B cell (primary cell): Measurements from ENCODE around the gene SOHLH1. TPM values are rescaled to one million over a fixed set of nuclear protein-coding genes. Genes with fewer than 3 reads are reported as not detected.

Experiments used
- ATAC-seq: fragments of 200-7000 bp; cut with Tn5 transposase; one replicate; pipeline ENCODE4 v1.10.0; 2021; ENCODE audit warnings: low read depth, mild to moderate bottlenecking, moderate number of reproducible peaks, moderate library complexity
- CTCF ChIA-PET: fragments of 350-600 bp; sonication (Branson Sonifier 250); formaldehyde crosslinking; loops from one replicate; lab custom pipeline; 2021; ENCODE audit warnings: antibody characterized with exemption, inconsistent platforms; lab: Charles Lee
- POLR2A ChIA-PET: fragments of 350-600 bp; sonication (Branson Sonifier 250); formaldehyde crosslinking; loops from one replicate; lab custom pipeline; 2021; ENCODE audit warnings: antibody characterized with exemption; lab: Charles Lee
- DNase-seq: peaks from one replicate; pipeline ENCODE4 v3.0.0; 2013
- H2AFZ ChIP-seq: 2 replicates; pipeline ENCODE4 v1.6.1; 2012; ENCODE audit warnings: mild to moderate bottlenecking, low read depth, low read length; ENCODE audit not compliant: insufficient read depth, poor library complexity, severe bottlenecking
- H3K27ac ChIP-seq, 2 donors: 1 replicate in 1 of 2; 2 replicates in 1 of 2; pipeline ENCODE4 v1.5.1; 2012 to 2013; ENCODE audit warnings: low read length in 2 of 2, mild to moderate bottlenecking in 2 of 2, moderate library complexity in 1 of 2
- H3K27me3 ChIP-seq, 4 experiments: fragments of 200-600 bp in 1 of 4; sonication (generic) in 1 of 4; replicated peaks in 1 of 4; 1 replicate in 2 of 4; 2 replicates in 2 of 4; pipeline versions ENCODE4 v1.6.1 to v1.7.0; 2013 to 2016; ENCODE audit warnings: low read length in 3 of 4, mild to moderate bottlenecking in 2 of 4, mixed read lengths in 1 of 4, moderate library complexity in 1 of 4; ENCODE audit not compliant: insufficient read depth in 4 of 4, control insufficient read depth in 3 of 4; ENCODE audit errors: control extremely low read depth in 1 of 4
- H3K36me3 ChIP-seq, 2 experiments: replicated peaks in 1 of 2; 1 replicate in 1 of 2; 2 replicates in 1 of 2; pipeline versions ENCODE4 v1.6.1 to v1.7.1; 2013; ENCODE audit warnings: low read length in 1 of 2; ENCODE audit not compliant: insufficient read depth in 2 of 2, control insufficient read depth in 1 of 2; ENCODE audit errors: control extremely low read depth in 1 of 2, extremely low read depth in 1 of 2
- H3K4me1 ChIP-seq, 2 donors: fragments of 200-600 bp in 1 of 2; sonication (generic) in 1 of 2; 1 replicate in 1 of 2; 2 replicates in 1 of 2; pipeline versions ENCODE4 v1.5.1 to v1.6.1; 2013 to 2017; ENCODE audit warnings: low read length in 2 of 2; ENCODE audit not compliant: control insufficient read depth in 2 of 2, insufficient read depth in 2 of 2
- H3K4me2 ChIP-seq: replicated peaks from 2 replicates; pipeline ENCODE3; 2012; ENCODE audit warnings: mild to moderate bottlenecking, low read depth, low read length; ENCODE audit not compliant: poor library complexity, severe bottlenecking
- H3K4me3 ChIP-seq, 5 experiments: fragments of 200-600 bp in 1 of 5; sonication (generic) in 1 of 5; 1 replicate in 3 of 5; 2 replicates in 2 of 5; pipeline versions ENCODE4 v1.5.1 to v1.7.0; 2011 to 2016; ENCODE audit warnings: low read length in 4 of 5, mild to moderate bottlenecking in 4 of 5, low read depth in 2 of 5, control low read depth in 1 of 5, moderate library complexity in 1 of 5; ENCODE audit not compliant: insufficient read depth in 1 of 5; ENCODE audit errors: control extremely low read depth in 1 of 5, extremely low read depth in 1 of 5
- H3K79me2 ChIP-seq: fragments of 200-600 bp; sonication (generic); one replicate; pipeline ENCODE4 v1.6.0; 2016; ENCODE audit warnings: low read length; ENCODE audit not compliant: control insufficient read depth, insufficient read depth
- H3K9ac ChIP-seq: fragments of 200-600 bp; sonication (generic); 2 replicates; pipeline ENCODE4 v1.6.1; 2017; ENCODE audit warnings: mild to moderate bottlenecking, low read length, moderate library complexity
- H3K9me3 ChIP-seq, 3 donors: one replicate each; pipeline versions ENCODE4 v1.6.1 to v1.7.1; 2013; ENCODE audit warnings: low read length in 2 of 3; ENCODE audit not compliant: control insufficient read depth in 2 of 3, insufficient read depth in 1 of 3; ENCODE audit errors: control extremely low read depth in 1 of 3
- H4K20me1 ChIP-seq: 2 replicates; pipeline ENCODE4 v1.6.0; 2012; ENCODE audit warnings: mild to moderate bottlenecking, low read length; ENCODE audit not compliant: insufficient read depth, control insufficient read depth, poor library complexity, severe bottlenecking
- H3K27ac Mint-ChIP-seq: one replicate; pipeline ENCODE4 v1.8.0; 2021; ENCODE audit warnings: mixed read lengths
- H3K27me3 Mint-ChIP-seq: one replicate; pipeline ENCODE4 v1.8.0; 2021; ENCODE audit warnings: mixed read lengths
- H3K4me1 Mint-ChIP-seq: one replicate; pipeline ENCODE4 v1.8.0; 2021; ENCODE audit warnings: mixed read lengths
- H3K4me3 Mint-ChIP-seq: one replicate; pipeline ENCODE4 v1.8.0; 2021; ENCODE audit warnings: mixed read lengths
- H3K9me3 Mint-ChIP-seq: one replicate; pipeline ENCODE4 v1.8.0; 2022; ENCODE audit warnings: mixed read lengths; ENCODE audit not compliant: insufficient read depth
- EZH2 ChIP-seq: IDR thresholded peaks from 2 replicates; pipeline ENCODE4 v1.6.1; 2012; ENCODE audit warnings: borderline replicate concordance, low read depth, mild to moderate bottlenecking, moderate library complexity, low read length; ENCODE audit not compliant: insufficient read depth, poor library complexity, severe bottlenecking
- WGBS: methylation state at CpG from one replicate; pipeline ENCODE4 v1.1.5; 2013; ENCODE audit warnings: missing lambda C conversion rate; ENCODE audit not compliant: insufficient coverage; 5-methylcytosine and 5-hydroxymethylcytosine counted together
- intact Hi-C: fragments of 100-400 bp; cut with micrococcal nuclease; formaldehyde crosslinking; loops from one replicate; pipeline ENCODE4 v1.10.0; 2022
- polyA plus RNA-seq: library from polyadenylated mRNA; depleted of rRNA; stranded (reverse); fragments of >200 nt; gene quantifications from 2 replicates; pipeline ENCODE4 v1.2.3, GENCODE V29; 2012
- total RNA-seq, 2 donors: library from RNA; stranded (reverse); fragments of 120-200 nt in 1 of 2; gene quantifications; 1 replicate in 1 of 2; 2 replicates in 1 of 2; pipeline versions ENCODE4 v1.2.3 to v1.2.4, GENCODE V29; 2013 to 2022
- TF ChIP-seq, protein P1 (sequence below): fragments of 200-600 bp; IDR thresholded peaks from one replicate; pipeline ENCODE4 v1.8.0; 2022; ENCODE audit warnings: antibody characterized with exemption, mild to moderate bottlenecking

The SOHLH1 gene
- total and polyA plus RNA-seq, 2 donors (not counting 1 experiment from before 2014, with no cell fraction given): not detected

DNA sequence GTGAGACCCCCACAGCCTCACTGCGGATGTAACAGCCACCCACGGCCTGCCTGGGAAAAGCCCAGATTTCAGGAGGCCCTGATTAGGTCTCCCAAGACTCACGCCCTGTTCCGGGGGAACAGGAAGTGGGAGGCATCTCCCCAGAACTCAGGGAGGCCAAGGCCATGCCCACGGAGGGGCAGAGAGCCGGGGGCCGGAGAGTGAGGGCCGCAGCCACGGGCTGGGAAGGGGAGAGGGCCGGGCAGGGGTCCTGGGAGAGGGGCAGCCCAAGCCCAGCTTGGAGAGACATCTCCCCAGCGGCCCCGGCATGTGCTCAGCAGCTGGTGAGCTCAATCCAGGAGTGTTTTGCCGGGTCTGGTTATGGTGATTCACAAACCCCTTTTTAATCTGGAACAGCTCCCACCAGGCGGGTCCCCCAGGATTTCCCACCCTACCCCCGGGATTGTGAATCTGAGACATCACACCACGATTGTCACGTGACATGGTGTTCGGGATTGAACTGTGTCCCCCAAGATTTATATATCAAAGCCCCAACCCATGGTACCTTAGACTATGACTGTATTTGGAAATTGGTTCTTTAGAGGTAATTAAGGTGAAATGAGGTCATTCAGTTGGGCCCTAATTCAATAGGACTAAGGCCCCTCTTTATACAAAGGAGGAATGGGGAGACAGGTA, 29.3 kb upstream of the SOHLH1 start:
- 64% methylated on average over 13 of the region's 18 CpGs for WGBS
- intact Hi-C loops: no loop called here
- H3K4me2 ChIP-seq: no peak overlapping the region
- no peaks in the 10 kb centered on the region for H3K27me3 ChIP-seq
- peaks cover 0 to 32% (median 7%) of the 10 kb centered on the region in 3 donors for H3K9me3 ChIP-seq
- Mint-ChIP-seq H3K9me3 (peaks cover 10% of the 10 kb centered on the region), H3K27ac (no peak overlapping the region), H3K27me3 (peaks cover 16% of the 10 kb centered on the region), H3K4me3 (no peak overlapping the region), H3K4me1 (no peaks in the 10 kb centered on the region)
- ChIA-PET CTCF (no interaction called here), POLR2A (no interaction called here)
- ATAC-seq (no peak), DNase-seq (no peak)
- H3K27ac ChIP-seq: no peak overlapping the region
- no peak overlapping the region for H3K9ac ChIP-seq
- TF ChIP-seq EZH2: no peak
- TF ChIP-seq, protein P1, sequence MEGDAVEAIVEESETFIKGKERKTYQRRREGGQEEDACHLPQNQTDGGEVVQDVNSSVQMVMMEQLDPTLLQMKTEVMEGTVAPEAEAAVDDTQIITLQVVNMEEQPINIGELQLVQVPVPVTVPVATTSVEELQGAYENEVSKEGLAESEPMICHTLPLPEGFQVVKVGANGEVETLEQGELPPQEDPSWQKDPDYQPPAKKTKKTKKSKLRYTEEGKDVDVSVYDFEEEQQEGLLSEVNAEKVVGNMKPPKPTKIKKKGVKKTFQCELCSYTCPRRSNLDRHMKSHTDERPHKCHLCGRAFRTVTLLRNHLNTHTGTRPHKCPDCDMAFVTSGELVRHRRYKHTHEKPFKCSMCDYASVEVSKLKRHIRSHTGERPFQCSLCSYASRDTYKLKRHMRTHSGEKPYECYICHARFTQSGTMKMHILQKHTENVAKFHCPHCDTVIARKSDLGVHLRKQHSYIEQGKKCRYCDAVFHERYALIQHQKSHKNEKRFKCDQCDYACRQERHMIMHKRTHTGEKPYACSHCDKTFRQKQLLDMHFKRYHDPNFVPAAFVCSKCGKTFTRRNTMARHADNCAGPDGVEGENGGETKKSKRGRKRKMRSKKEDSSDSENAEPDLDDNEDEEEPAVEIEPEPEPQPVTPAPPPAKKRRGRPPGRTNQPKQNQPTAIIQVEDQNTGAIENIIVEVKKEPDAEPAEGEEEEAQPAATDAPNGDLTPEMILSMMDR: no peak
- H3K4me1 ChIP-seq: no peaks in the 10 kb centered on the region
- no peak overlapping the region for H3K4me3 ChIP-seq
- no peak overlapping the region for H2AFZ ChIP-seq
- no peaks in the 10 kb centered on the region for H4K20me1 ChIP-seq
- H3K79me2 ChIP-seq: no peaks in the 10 kb centered on the region
- H3K36me3 ChIP-seq: no peaks in the 10 kb centered on the region

DNA sequence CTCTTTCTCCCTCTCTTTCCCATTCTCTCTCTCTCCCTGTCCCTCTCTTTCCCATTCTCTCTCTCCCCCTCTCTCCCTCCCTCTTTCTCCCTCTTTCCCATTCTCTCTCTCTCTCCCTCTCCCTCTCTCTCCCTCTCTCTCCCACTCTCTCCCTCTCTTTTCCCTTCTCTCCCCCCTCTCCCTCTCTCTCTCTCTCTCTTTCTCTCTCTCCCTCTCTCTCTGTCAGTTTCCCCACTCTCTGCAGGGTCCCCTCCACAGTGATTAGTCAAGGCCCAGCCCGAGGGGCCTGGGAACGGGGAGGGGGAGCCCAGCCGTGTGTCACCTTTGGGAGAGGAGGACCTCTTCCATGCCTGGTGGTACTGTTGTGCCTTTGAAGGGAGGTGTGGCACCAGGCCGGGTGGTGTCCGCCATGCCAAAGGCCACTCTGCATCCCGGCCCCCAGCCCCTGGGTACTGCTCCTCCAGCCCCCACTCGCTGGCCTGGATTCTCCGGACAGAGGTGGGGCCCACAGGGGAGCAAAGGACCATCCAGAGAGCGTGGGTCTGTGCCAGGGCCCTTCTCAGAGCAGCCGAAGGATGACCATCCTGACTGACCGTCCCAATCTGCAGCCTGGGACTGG, 28.1 kb upstream of the SOHLH1 start:
- no peaks in the 10 kb centered on the region for H3K4me1 Mint-ChIP-seq
- no peak overlapping the region for H2AFZ ChIP-seq
- intact Hi-C loops: no loop called here
- no peaks in the 10 kb centered on the region for H3K4me1 ChIP-seq
- TF ChIP-seq, protein P1: no peak
- no peak for TF ChIP-seq EZH2
- DNase-seq (no peak), ATAC-seq (no peak)
- ChIA-PET CTCF (no interaction called here), POLR2A (no interaction called here)
- WGBS: 61% methylated on average over 10 of the region's 11 CpGs
- H3K27ac ChIP-seq: no peak overlapping the region
- H3K27me3 Mint-ChIP-seq: peaks cover 16% of the 10 kb centered on the region
- no peaks in the 10 kb centered on the region for H4K20me1 ChIP-seq
- H3K27ac Mint-ChIP-seq: no peak overlapping the region
- no peak overlapping the region for H3K9ac ChIP-seq
- no peak overlapping the region for H3K4me2 ChIP-seq
- H3K27me3 ChIP-seq: no peaks in the 10 kb centered on the region
- H3K9me3 ChIP-seq: peaks cover 0 to 24% (median 7%) of the 10 kb centered on the region in 3 donors
- H3K36me3 ChIP-seq: no peaks in the 10 kb centered on the region
- H3K4me3 ChIP-seq: no peak overlapping the region
- H3K9me3 Mint-ChIP-seq: peaks cover 8% of the 10 kb centered on the region
- no peak overlapping the region for H3K4me3 Mint-ChIP-seq
- H3K79me2 ChIP-seq: no peaks in the 10 kb centered on the region
